ENCODE data around the gene ADCK1. TPM values are rescaled to one million over a fixed set of nuclear protein-coding genes. Genes with fewer than 3 reads are reported as not detected.
A peak's percentile ranks its signal among the peaks of the same experiment; 100 is the strongest.

The ADCK1 gene
- total RNA-seq, 1 experiment from 2014 or later = 19.0 TPM

DNA sequence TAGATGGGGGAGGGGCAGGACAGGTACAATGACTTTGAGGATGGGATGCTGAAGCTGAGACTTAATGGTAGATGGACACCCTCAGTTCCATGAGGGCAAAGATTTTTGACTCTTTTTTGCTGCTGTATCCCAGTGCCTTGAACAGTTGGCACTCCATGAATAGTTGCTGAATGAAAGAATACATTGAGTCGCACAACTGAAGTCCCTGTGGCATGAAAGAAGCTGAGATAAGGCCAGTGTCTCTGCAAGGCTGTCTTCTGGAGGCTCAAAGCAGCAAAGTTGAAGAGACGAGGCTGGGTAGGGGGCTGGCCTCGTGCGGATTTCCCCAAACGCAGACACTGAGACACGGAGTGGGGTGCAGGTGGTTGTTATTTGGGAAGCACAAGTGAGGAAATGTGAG, 179.3 kb downstream of the ADCK1 start:
- DNase-seq = no peak
- peaks cover 61% of the 10 kb centered on the region for H3K27me3 ChIP-seq (ENCODE audit: insufficient read depth, low read depth)
- H3F3A ChIP-seq (ENCODE audit: insufficient read depth, low read depth) = no peaks in the 10 kb centered on the region
- ChIA-PET CTCF (no interaction called here), POLR2A (ENCODE audit: unreplicated experiment) (no interaction called here)
- no peaks in the 10 kb centered on the region for H3K9me3 ChIP-seq (ENCODE audit: insufficient read depth, low read depth)
- H3K4me3 ChIP-seq = no peak overlapping the region
- BruUV-seq (replicated peaks) = no TSS peak
- no peaks in the 10 kb centered on the region for H4K20me1 ChIP-seq (ENCODE audit: insufficient read depth)
- no peak overlapping the region for H3K4me2 ChIP-seq
- no peak for TF ChIP-seq EZH2 (IDR thresholded peaks at IDR 0.05; ENCODE audit: low read depth)
- TF ChIP-seq, protein P1, sequence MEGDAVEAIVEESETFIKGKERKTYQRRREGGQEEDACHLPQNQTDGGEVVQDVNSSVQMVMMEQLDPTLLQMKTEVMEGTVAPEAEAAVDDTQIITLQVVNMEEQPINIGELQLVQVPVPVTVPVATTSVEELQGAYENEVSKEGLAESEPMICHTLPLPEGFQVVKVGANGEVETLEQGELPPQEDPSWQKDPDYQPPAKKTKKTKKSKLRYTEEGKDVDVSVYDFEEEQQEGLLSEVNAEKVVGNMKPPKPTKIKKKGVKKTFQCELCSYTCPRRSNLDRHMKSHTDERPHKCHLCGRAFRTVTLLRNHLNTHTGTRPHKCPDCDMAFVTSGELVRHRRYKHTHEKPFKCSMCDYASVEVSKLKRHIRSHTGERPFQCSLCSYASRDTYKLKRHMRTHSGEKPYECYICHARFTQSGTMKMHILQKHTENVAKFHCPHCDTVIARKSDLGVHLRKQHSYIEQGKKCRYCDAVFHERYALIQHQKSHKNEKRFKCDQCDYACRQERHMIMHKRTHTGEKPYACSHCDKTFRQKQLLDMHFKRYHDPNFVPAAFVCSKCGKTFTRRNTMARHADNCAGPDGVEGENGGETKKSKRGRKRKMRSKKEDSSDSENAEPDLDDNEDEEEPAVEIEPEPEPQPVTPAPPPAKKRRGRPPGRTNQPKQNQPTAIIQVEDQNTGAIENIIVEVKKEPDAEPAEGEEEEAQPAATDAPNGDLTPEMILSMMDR (conservative IDR thresholded peaks at IDR 0.05) = no peak
- no peaks in the 10 kb centered on the region for H3K36me3 ChIP-seq (ENCODE audit: low read depth)
- no peaks in the 10 kb centered on the region for H3K9me2 ChIP-seq (ENCODE audit: insufficient read depth)
- H3K4me1 ChIP-seq (replicated peaks; ENCODE audit: insufficient read depth) = no peaks in the 10 kb centered on the region
- intact Hi-C loops (cut with micrococcal nuclease; ENCODE audit: unreplicated experiment) = no loop called here
- H2AFZ ChIP-seq = no peak overlapping the region
- no peaks in the 10 kb centered on the region for H3K79me2 ChIP-seq (ENCODE audit: low read depth)
- H3K27ac ChIP-seq = no peak overlapping the region

DNA sequence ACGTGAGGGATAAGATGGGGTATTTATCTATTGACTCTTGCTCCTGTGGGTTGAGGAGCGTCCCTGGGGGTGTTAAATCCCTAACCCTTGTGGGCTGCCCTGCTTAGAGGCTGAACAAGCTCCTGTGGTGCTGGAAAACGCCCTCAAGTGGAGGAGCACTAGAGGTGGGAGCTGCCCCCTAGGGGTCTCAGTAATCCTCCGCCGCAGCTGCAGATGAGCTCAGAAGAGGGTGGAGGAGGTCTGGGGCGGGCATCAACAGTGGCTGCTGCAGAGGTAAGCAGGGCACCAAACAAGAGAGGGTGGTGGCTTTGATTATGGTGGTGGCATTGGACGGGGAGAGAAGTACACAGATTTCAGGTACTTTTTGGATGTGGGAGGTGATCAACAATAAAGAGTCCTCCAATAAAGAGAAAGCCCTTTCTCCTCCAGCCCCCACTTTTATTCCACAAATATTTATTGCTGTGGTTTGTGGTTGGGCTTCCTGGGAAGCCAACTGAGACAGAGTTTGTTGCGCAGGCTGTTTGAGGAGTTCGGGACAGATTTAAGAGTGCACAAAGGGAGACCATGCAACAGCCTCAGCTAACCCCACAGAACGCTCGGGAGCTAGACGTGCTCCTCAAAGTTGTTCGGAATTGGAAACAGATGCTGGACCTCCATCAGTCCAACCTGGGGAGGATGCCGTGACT, 179.9 kb downstream of the ADCK1 start:
- no peaks in the 10 kb centered on the region for H3K79me2 ChIP-seq (ENCODE audit: low read depth)
- no peaks in the 10 kb centered on the region for H3K9me2 ChIP-seq (ENCODE audit: insufficient read depth)
- intact Hi-C loops (cut with micrococcal nuclease; ENCODE audit: unreplicated experiment) = loop anchor here (5.0 kb wide), 1 partner anchor 1213 kb away; no protein-coding TSS in a partner anchor
- ChIA-PET CTCF (no interaction called here), POLR2A (ENCODE audit: unreplicated experiment) (no interaction called here)
- H3K27ac ChIP-seq = no peak overlapping the region
- H2AFZ ChIP-seq = no peak overlapping the region
- no peaks in the 10 kb centered on the region for H3F3A ChIP-seq (ENCODE audit: insufficient read depth, low read depth)
- TF ChIP-seq, protein P1 (conservative IDR thresholded peaks at IDR 0.05) = no peak
- no peak for TF ChIP-seq EZH2 (IDR thresholded peaks at IDR 0.05; ENCODE audit: low read depth)
- no peak for DNase-seq
- no peaks in the 10 kb centered on the region for H3K9me3 ChIP-seq (ENCODE audit: insufficient read depth, low read depth)
- H3K4me3 ChIP-seq = no peak overlapping the region
- H4K20me1 ChIP-seq (ENCODE audit: insufficient read depth) = no peaks in the 10 kb centered on the region
- H3K4me2 ChIP-seq = no peak overlapping the region
- no TSS peak for BruUV-seq (replicated peaks)
- no peaks in the 10 kb centered on the region for H3K4me1 ChIP-seq (replicated peaks; ENCODE audit: insufficient read depth)
- H3K36me3 ChIP-seq (ENCODE audit: low read depth) = no peaks in the 10 kb centered on the region
- H3K27me3 ChIP-seq (ENCODE audit: insufficient read depth, low read depth) = peaks cover 61% of the 10 kb centered on the region

DNA sequence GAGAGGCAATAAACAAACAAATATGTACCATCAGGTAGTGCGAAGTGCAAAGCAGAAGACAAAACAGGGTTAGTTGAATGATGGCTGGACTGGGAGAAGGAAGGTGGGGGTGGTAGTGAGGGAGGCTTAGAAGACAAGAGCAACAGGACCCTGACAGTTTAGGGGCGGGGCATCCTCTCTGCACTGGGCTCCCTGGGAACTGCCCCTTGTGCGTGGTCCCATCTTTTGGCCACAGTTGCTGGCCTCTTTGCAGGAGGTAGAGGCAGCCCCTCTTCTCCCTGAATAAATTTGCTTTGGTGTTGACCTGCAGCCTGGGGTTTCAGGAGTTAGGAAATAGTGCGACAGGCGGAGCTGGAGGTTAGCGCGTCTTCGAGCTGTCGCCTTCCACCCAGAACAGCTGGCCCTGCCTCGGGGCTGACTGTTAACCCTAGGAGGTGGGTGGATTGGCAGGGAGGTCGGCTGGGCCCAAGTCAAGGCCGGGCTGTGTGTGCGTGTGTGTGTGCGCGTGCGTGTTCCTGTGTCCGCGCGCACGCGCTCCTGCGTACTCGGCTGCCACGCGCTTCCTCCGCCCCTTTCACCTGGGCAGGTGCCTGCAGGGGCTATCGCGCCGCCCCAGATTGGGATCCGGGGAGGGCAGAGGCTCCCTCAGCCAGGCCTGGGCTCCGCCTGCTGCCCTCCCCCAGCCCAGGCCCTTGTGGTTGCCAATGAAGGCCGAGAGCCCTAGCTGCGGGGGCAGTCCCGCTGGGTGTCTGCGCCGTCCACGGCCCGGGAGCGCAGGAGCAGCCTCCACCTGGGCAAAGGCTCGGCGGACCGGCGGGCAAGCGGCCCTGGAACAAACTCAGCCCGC, 180.8 kb downstream of the ADCK1 start:
- H3K4me2 ChIP-seq = no peak overlapping the region
- DNase-seq = peak in 1 of 2 experiments; percentile 46
- no peaks in the 10 kb centered on the region for H3K79me2 ChIP-seq (ENCODE audit: low read depth)
- no peaks in the 10 kb centered on the region for H4K20me1 ChIP-seq (ENCODE audit: insufficient read depth)
- no peaks in the 10 kb centered on the region for H3K36me3 ChIP-seq (ENCODE audit: low read depth)
- H3K27me3 ChIP-seq (ENCODE audit: insufficient read depth, low read depth) = peaks cover 67% of the 10 kb centered on the region
- ChIA-PET POLR2A (ENCODE audit: unreplicated experiment) (no interaction called here), CTCF (no interaction called here)
- H3K9me3 ChIP-seq (ENCODE audit: insufficient read depth, low read depth) = no peaks in the 10 kb centered on the region
- no peak overlapping the region for H3K4me3 ChIP-seq
- H3K4me1 ChIP-seq (replicated peaks; ENCODE audit: insufficient read depth) = no peaks in the 10 kb centered on the region
- intact Hi-C loops (cut with micrococcal nuclease; ENCODE audit: unreplicated experiment) = loop anchor here (5.0 kb wide), 1 partner anchor 1213 kb away; no protein-coding TSS in a partner anchor
- H3K27ac ChIP-seq = no peak overlapping the region
- no peaks in the 10 kb centered on the region for H3K9me2 ChIP-seq (ENCODE audit: insufficient read depth)
- TF ChIP-seq EZH2 (IDR thresholded peaks at IDR 0.05; ENCODE audit: low read depth) = no peak
- TF ChIP-seq, protein P1 (conservative IDR thresholded peaks at IDR 0.05) = no peak
- no peak overlapping the region for H2AFZ ChIP-seq
- H3F3A ChIP-seq (ENCODE audit: insufficient read depth, low read depth) = no peaks in the 10 kb centered on the region
- BruUV-seq (replicated peaks) = no TSS peak

Other genes starting within 250 kb of the ADCK1 start
- gene SPTLC2, start 183.5 kb upstream of the ADCK1 start, total RNA-seq (2021) = 68.4 and 81.7 TPM in 2 replicates
- 22.7 and 25.0 TPM in 2 replicates for gene ALKBH1, start 92.1 kb upstream of the ADCK1 start, total RNA-seq (2021)
- 298 and 375 TPM in 2 replicates for gene SLIRP, start 92.0 kb upstream of the ADCK1 start, total RNA-seq (2021)
- 154 and 233 TPM in 2 replicates for gene SNW1, start 39.0 kb upstream of the ADCK1 start, total RNA-seq (2021)

Measured in PC-9 (cell line).